ENCODE data around the gene NAALADL1.
A peak's percentile ranks its signal among the peaks of the same experiment; 100 is the strongest.

NAALADL1 gene

GRCh38 chr11:65058419-65059054, at the start of gene NAALADL1:
Gene NAALADL1, minus strand, starts transcription at chr11:65058553. Its CDS starts 32 bp downstream, at chr11:65058521.
- DNase-seq: no peak

- no peak for DNase-seq
Observed at GRCh38 chr11:65107751-65108468, 49.6 kb upstream of the NAALADL1 start.

GRCh38 chr11:65107078-65107477, 48.7 kb upstream of the NAALADL1 start:
- DNase-seq: no peak

- DNase-seq: no peak
Observed at GRCh38 chr11:65104628-65105027, 46.3 kb upstream of the NAALADL1 start.

- no peak for DNase-seq
Observed at GRCh38 chr11:65103476-65103875, 45.1 kb upstream of the NAALADL1 start.

- no peak for DNase-seq
Observed at GRCh38 chr11:65102142-65103095, 44.1 kb upstream of the NAALADL1 start.

- DNase-seq: no peak
Observed at GRCh38 chr11:65100674-65101350, 42.5 kb upstream of the NAALADL1 start.

GRCh38 chr11:65096926-65097325, 38.6 kb upstream of the NAALADL1 start:
- DNase-seq: no peak

- DNase-seq: peak; percentile 91
Observed at GRCh38 chr11:65095974-65096806, 37.8 kb upstream of the NAALADL1 start, which contains the start of gene VPS51. Gene VPS51, plus strand, starts transcription at chr11:65096214. Its CDS starts 37 bp downstream, at chr11:65096251.

GRCh38 chr11:65095427-65095826, 37.1 kb upstream of the NAALADL1 start:
- no peak for DNase-seq

GRCh38 chr11:65090628-65091027, 32.3 kb upstream of the NAALADL1 start:
- no peak for DNase-seq

- no peak for DNase-seq
Observed at GRCh38 chr11:65089621-65090020, 31.3 kb upstream of the NAALADL1 start.

GRCh38 chr11:65087827-65088226, 29.5 kb upstream of the NAALADL1 start:
- no peak for DNase-seq

GRCh38 chr11:65087216-65087615, 28.9 kb upstream of the NAALADL1 start:
- no peak for DNase-seq

- DNase-seq: no peak
Observed at GRCh38 chr11:65086809-65087208, 28.5 kb upstream of the NAALADL1 start.

GRCh38 chr11:65085446-65085845, 27.1 kb upstream of the NAALADL1 start:
- DNase-seq: no peak

- DNase-seq: no peak
Observed at GRCh38 chr11:65084598-65085375, 26.4 kb upstream of the NAALADL1 start.

- DNase-seq: peak; percentile 96
Observed at GRCh38 chr11:65083834-65084597, 25.7 kb upstream of the NAALADL1 start, which contains the start of the genes CDCA5 and ZFPL1. Gene CDCA5, minus strand, starts transcription at chr11:65084040. Its CDS starts 62 bp downstream, at chr11:65083978. Gene ZFPL1, plus strand, starts transcription at chr11:65084222. Its CDS starts 477 bp downstream, at chr11:65084699.

GRCh38 chr11:65083134-65083833, 24.9 kb upstream of the NAALADL1 start:
- DNase-seq: no peak
